Activated CD8-positive, alpha-beta memory T cell treated with anti-CD3 and anti-CD28 coated beads for 36 hours (primary cell): ENCODE measurements around the gene CHPF2. TPM values are rescaled to one million over a fixed set of nuclear protein-coding genes. Genes with fewer than 3 reads are reported as not detected.

Source experiments
- CTCF ChIA-PET: fragments of 350-600 bp; sonication (Branson Sonifier 250); formaldehyde crosslinking; loops from one replicate; lab custom pipeline; 2021; ENCODE audit warnings: antibody characterized with exemption; lab: Charles Lee
- POLR2A ChIA-PET: fragments of 350-600 bp; sonication (Branson Sonifier 250); formaldehyde crosslinking; loops from one replicate; lab custom pipeline; 2021; ENCODE audit warnings: antibody characterized with exemption; lab: Charles Lee
- total RNA-seq, 2 experiments: library from RNA; stranded (reverse); gene quantifications; one replicate each; pipeline ENCODE4 v1.2.3, GENCODE V29; 2021

The CHPF2 gene
- total RNA-seq, 2 experiments from 2014 or later = 34.4 to 35.0 TPM

DNA sequence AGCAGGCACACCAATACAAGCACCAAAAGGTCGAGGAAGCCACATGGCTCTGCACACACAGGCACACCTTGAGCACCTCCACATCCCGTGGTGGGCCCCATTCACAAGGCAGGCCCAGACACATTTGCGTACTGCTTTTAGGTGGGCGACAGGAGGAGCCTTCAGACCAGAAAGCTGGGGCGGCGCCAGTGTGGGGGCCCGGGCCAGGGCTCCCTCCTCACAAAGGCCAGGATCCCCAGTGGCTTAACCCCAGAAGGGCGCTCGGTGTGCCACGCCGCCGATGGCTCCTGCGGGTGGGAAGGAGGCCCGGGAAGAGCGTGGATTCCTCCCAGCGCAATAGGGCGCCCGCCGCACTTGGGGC lies 19.0 kb downstream of the CHPF2 start:
- ChIA-PET CTCF (interaction anchor here (1.0 to 1.8 kb wide), 3 partner anchors 18 to 85 kb away, joined by 3 to 8 read pairs (median 6); partner anchors contain the start of gene CHPF2), POLR2A (no interaction called here)

DNA sequence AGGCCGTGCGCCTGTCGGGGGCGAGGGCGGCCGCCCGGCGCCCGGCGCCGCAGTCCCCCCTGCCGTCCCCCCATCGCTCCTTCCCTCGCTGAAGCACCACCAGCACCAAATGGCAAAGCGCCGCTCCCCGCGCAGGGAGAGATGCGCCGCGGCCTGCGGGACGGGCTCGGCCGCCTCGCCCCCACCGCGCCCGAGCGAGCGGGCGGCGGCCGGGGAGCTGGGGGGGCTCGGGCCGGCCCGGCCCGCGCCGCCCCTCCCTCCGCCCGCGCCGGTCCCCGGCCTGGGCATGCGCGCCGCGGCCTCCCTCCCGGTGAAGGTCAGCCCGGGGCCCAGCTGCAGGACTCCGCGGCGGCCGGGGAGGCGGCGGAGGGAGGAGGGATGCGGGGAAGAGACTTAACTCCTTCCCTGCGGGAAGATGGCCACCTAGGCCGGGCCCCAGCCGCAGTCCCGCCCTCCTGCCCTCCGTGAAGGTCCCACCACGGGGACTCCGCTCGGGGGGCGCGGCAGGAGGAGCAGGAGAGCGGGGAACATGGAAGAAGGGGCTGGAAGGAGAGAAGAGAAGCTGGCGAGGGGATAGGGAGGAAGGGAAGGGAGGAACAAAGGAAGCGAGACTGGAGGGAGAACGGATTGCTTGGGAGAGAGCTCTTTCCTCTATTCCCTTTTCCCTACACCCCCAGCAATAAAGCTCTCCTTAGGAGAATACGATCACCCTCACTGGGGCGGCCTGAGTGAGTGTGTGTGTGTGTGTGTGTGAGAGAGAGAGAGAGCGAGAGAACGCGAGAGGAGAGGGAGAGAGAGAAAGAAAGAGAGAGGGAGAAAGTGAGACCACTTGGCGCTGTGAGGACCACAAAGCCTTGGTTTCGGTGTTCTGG lies 19.6 kb downstream of the CHPF2 start:
- ChIA-PET CTCF (interaction anchor here (1.8 kb wide), 1 partner anchor 19 kb away, joined by 8 read pairs; the partner anchor contains the start of gene CHPF2), POLR2A (no interaction called here)

DNA sequence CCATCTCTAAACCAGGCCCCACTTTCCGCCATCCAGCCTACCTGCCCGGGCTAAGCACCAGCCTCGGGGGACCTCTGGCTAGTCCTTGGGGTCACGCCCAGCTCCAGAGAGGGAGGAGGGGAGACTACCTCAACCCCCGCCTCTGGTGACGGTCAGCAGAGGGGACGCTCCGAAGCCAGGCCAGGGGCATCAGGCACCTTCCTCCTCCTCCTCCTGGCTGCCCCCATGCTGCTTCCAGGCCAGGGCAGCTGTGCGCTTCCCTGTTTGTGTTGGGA lies 20.2 kb downstream of the CHPF2 start:
- CTCF ChIA-PET = no interaction called here
- POLR2A ChIA-PET = no interaction called here

DNA sequence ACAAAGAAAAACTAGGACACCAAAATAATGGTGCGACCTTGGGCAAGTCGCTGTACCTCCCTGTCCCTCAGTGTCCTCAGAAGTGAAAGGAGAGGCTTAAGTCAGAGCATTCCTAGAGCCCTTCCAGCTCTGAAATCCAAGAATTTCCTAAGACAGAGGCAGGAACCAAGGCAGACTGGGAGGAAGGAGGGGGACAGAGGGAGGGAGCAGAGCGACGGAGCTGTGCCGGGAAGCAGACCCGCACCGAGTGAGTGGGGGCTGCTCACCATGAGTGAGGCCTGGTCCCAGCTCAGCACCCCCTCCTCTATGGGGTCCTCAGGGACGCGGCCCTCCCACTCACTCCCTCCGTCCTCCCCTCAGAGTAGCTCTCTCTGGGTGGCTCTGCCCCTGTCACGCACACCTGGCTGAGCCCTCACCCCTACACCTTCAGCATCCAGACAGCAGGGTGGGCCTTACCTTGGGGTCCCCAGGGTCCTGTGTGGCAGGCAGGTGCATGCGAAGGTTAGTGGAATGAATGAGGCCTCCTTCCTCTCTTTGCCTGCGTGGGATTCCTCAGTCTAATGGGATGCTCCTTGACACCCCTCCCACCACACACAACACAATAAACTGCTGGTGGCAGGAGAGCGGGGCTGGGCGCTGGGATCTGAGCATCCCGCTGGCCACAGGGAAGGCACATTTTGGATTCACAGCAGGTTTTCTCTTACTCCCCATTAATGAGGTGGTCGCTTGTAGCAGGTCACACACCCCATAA lies 20.9 kb downstream of the CHPF2 start:
- ChIA-PET CTCF (no interaction called here), POLR2A (no interaction called here)

DNA sequence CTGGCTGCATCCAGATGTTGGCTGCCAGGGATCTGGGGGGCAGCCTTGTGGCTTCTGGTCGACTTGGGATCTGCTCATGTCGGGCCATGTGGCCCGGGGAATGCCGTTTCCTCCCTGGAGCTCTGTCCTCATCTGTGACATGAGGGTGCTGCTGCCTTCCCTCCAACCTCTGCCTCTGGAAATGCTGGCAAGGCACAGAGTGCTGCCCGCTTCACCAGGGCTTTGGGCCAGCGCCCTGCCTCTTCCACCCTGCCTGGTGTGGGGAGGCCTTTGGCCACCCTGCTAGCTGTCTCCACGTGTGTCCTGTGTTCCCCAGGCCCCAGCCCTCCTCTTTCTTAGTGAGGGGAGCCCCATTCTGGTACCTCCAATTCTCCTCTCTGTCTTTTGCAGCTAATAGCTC lies 22.0 kb downstream of the CHPF2 start:
- CTCF ChIA-PET = interaction anchor here (1.0 kb wide), 1 partner anchor 10 kb away, joined by 3 read pairs; no protein-coding TSS in a partner anchor
- POLR2A ChIA-PET = no interaction called here

DNA sequence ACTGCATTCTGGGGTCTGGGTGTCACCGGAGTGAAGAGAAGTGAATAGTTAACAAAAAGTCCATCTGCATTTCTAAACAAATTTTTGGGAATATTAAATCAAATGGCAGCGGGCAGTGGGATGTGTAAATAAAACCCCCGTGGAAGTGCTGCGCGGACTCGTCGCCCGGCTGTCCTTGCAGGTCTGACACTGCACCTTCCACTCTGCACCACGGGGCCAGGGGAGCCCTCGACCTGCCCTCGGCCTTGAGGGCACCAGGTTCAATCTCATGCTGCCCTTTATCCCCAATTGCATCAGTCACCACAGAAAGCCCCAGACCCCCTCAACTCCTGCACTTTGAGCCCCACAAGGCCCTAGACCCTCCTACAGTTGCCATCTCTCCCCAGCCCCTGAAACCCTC lies 22.6 kb downstream of the CHPF2 start:
- ChIA-PET CTCF (interaction anchor here (1.0 to 1.4 kb wide), 2 partner anchors 11 kb away, joined by 3 to 5 read pairs; no protein-coding TSS in a partner anchor), POLR2A (no interaction called here)

DNA sequence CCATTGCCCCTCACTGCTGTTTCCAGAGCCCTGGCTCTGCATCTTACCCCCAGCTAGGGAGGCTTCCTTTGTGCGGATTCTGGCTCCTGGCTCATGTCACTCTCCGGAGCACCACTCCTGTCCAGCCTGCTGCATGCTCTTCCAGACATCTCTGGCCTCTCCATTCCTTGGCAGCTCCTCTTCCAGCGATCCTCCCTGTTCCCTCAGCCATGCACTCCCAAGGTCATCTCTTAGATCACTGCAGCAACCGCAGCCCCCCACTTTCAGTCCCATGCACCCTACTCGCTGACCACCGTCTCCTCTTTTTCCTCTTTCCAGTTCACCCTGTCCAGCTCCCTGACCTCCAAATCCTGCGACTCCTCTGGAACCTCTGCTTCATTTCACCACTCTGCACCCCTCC lies 23.1 kb downstream of the CHPF2 start:
- CTCF ChIA-PET = interaction anchor here (1.3 to 2.1 kb wide), 3 partner anchors 8 to 39 kb away, joined by 3 to 6 read pairs (median 5); no protein-coding TSS in a partner anchor
- POLR2A ChIA-PET = no interaction called here

DNA sequence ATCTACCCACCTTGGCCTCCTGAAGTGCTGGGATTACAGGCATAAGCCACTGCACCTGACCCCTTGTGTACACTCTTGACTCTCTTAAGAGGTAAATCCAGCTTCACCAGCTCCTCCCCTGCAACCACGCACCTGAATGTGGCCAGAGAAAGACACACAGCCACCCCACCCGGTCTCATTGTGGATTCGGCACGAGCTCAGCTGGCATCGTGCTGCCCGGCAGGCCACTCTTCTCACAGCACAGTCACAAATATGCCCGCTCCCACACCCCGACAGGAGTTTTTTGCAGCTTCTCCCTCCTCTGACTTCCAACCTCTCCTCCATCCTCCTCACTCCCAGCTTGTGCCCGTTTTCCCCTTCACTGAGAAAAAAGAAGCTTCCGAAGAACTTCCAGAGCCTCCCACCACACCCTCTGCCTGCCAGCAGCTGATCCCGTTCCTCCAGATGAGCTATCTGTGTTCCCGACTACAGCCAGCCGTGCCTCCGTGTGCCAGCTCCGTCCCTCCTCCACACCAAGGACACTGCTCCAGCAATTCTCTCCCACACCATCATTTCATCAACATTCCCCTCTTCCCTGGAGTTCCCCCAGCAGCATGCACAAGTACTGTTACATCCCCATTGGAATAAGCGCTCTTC lies 24.2 kb downstream of the CHPF2 start:
- POLR2A ChIA-PET = interaction anchor here (0.5 kb wide), 1 partner anchor 224 kb away, joined by 3 read pairs; no protein-coding TSS in a partner anchor

DNA sequence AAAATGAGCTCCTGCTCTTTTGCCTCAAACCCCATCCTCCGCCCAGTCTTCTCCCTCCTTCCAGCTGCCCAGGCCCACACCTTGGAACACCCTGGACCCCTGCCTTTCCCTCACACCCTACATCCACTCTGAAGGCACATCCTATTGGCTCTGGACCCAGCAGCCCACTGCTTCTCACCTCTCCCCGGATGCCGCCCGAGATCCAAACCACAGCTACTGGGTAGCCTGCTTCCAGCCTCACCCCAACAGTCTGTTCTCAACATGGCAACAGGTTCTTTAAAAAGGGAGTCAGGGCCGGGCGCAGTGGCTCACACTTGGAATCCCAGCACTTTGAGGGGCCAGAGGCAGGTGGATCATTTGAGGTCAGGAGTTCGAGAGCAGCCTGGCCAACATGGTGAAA lies 25.7 kb downstream of the CHPF2 start:
- ChIA-PET CTCF (no interaction called here), POLR2A (no interaction called here)

More for the DNA sequence above, 24.2 kb downstream of the CHPF2 start:
- CTCF ChIA-PET = interaction anchor here (0.7 to 2.1 kb wide), 4 partner anchors 9 to 38 kb away, joined by 3 to 6 read pairs (median 4); no protein-coding TSS in a partner anchor

DNA sequence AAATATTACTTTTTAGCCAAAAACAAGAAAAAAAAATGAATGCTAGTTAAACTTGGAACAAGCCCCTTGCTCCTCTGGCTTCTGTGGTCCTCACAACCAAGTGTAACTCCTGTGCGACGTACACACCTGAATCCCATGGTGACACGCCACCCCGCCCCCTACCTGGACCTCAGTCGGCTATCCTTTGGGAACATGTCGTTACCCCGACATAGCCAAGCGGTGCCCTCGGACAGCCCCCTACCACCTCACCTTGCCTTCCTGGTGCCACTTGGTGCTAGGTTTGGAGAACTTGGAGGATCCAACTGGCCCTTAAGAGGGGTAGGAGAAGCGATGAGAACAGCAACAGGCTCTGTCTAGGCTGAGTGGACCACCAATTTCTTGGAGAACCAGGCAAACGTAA lies 28.2 kb downstream of the CHPF2 start:
- POLR2A ChIA-PET = no interaction called here
- CTCF ChIA-PET = interaction anchor here (1.0 kb wide), 1 partner anchor 16 kb away, joined by 5 read pairs; no protein-coding TSS in a partner anchor

DNA sequence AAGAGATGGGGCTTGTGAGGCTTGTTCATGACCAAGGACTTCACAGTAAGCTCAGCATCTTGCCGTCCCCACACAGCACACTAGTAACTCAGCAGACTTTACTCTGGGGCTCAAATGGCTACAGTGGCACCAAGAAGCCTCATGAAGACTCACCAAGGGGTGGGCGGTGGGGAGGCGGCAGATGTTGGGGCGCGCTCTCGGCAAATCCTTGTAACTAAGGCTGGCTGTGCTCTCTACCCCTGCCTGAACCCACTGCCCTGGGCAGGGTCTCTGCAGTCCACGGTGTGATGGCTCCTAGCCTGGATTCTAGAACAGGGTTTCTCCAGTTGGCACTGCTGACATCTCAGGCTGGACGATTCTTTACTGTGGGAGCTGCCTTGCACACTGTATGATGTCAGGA lies 28.6 kb downstream of the CHPF2 start:
- CTCF ChIA-PET = no interaction called here
- POLR2A ChIA-PET = no interaction called here

DNA sequence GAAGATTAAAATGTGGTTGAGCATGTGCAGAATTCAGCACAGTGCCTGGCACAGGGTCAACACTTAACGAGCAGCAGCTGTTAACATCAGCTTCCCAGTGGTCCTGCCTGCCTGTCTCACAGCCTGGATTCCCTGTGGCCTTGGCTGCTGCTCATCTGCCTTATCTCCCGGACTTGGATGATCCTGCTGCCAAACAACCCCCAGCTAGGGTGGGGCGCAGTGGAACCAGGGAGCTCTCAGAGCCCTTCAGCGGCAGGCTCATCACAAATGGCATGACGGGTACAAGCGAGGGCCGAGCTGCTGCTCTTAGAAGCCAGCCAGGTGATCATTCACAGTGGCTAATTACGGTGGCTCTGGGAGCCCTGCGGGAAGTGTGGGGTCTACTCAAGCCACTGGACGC lies 29.2 kb downstream of the CHPF2 start:
- ChIA-PET CTCF (interaction anchor here (0.7 to 0.8 kb wide), 2 partner anchors 17 to 25 kb away, joined by 3 read pairs; no protein-coding TSS in a partner anchor), POLR2A (no interaction called here)

DNA sequence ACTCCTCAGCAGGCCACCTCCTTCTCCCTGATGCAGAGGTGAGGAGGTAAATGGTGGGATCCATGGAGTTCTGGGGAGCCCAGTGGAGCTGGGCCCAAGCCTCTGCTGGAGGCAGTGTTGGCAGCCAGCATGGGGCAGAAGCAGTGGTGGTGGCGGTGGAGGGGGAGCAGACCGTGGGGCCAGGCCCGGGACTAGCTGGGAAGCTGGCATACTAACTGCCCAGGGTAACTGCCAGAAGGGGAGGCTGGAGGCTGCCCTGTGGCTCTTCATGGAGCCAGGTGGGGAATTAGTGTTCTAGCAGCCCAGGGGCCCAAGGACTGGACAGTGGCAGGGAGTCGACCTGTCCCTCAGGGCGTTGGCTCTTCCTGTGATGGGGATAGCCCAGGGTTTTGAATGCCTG lies 32.3 kb downstream of the CHPF2 start:
- POLR2A ChIA-PET = no interaction called here
- CTCF ChIA-PET = interaction anchor here (0.7 kb wide), 1 partner anchor 21 kb away, joined by 4 read pairs; no protein-coding TSS in a partner anchor

DNA sequence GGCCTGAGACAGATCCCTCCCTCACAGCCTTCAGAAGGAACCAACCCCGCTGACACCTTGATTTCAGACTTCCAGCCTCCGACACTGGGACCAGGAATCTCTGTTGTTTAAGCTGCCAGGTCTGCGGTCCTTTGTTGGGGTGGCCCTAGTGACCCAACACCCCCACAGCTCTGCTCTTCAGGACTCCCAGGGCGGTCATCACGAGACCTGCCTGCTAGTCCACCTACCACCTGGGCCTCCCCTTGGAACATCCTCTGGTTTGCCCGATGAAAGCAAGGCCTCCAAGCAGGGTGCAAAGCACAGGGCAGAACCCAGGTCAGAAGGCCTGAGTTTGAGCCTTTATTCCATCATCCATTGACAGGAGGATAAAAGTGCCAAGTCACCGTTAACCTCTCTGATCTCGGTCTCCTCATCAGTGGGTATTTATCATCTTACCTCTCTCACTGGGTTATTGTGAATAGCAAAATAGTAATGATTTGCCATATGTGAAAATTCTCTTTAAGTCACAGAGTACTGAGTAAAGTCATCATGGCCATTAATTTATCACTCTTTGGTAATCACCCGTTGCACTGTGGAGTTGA lies 33.2 kb downstream of the CHPF2 start:
- CTCF ChIA-PET = no interaction called here
- POLR2A ChIA-PET = no interaction called here

DNA sequence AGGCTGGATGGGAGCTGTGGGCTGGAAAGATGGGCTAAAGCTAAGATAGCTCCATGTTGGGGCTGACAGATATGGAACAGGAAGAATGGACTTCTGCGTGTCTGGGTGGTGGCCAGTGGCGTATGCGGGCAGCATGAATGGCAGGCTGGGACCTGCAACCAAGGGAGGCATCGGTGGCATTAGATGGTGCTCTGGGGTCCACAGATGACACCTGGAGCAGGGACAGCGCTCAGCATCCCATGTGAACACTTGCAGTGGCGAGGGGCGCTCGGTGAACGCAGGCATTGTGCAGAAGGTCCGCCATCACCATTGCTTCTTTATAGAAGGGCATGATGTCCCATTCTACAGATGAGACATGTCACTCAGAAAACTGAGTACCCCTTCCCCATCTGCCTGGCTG lies 37.2 kb downstream of the CHPF2 start:
- POLR2A ChIA-PET = no interaction called here
- CTCF ChIA-PET = interaction anchor here (0.9 to 1.0 kb wide), 2 partner anchors 13 to 26 kb away, joined by 3 read pairs; no protein-coding TSS in a partner anchor

DNA sequence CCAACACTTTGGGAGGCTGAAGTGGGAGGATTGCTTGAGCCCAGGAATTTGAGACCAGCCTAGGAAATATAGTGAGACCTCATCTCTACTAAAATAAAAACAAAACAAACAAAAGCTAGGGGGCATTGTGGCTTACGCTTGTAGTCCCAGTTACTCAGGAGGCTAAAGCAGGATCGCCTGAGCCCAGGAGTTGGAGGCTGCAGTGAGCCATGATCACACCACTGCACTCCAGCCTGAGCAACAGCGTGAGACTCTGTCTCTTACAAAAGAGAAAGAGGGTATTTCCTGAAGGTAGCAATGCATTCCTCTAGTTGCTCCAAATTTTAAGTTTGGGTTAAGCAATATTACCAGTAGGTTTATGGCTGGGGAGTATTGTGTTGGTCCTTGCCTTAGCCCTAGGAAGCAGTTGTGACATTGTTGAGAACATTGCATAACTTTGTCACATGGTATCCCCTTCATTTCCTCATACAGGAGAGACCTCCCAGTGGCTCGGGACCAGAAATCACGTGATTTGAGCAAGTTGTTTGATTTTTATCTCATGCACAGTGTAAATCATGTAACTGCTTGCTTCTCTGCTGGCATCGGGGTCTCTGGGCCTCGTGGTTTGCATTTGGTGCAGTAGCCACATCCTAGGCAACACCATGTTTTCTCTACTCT lies 39.5 kb downstream of the CHPF2 start:
- CTCF ChIA-PET = no interaction called here
- POLR2A ChIA-PET = no interaction called here

DNA sequence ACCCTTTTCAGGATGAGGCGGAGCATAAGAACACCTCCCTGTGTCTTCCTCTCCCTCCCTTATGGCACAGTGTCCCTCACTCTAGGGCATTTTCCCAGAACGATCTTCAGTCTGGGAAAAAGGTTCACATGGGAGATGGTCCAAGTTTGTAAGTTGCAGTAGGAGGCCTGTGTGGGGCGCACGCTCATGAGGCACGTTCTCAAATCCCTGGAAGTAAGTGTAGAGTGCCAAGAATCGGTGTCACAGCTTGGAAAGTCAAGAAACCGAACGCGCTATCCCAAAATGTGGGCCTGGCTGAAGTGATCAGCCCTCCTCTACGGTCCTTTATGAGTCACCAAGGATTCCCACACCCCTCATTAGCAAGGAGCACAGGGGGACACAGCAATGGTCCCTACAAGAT lies 40.1 kb downstream of the CHPF2 start:
- POLR2A ChIA-PET = no interaction called here
- CTCF ChIA-PET = no interaction called here

DNA sequence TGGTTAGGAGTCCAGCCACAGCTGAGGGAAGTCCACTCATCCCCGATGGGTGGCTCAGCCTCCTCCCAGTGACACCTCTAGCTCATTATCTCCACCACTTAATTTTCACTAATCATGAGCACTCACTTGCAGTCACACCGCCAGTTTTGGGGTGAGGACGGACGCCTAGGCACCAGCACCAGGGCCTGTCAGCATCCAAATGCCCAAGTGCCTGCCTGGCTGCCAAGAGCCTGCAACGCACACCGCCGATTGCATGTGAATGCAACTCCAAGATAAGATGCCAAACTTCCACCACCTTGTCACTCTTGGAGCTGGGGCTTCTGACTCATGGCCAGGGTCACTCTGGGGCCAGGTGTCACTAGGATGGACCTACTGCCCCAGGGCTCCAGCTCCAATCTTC lies 40.6 kb downstream of the CHPF2 start:
- POLR2A ChIA-PET = no interaction called here
- CTCF ChIA-PET = no interaction called here
